GM12878 (cell line): ENCODE measurements around the gene CTIF. TPM values are rescaled to one million over a fixed set of nuclear protein-coding genes. Genes with fewer than 3 reads are reported as not detected.

Experiments
- ATAC-seq: fragments of 200-7000 bp; cut with Tn5 transposase; 3 replicates; pipeline ENCODE4 v1.9.1; 2020; ENCODE audit warnings: mild to moderate bottlenecking, moderate library complexity
- BruUV-seq: library from RNA; stranded (reverse); fragments of 400-500 nt; replicated peaks from 2 replicates; lab custom pipeline; 2021; lab: Mats Ljungman, UMichigan
- CTCF ChIA-PET: fragments of 300-600 bp; sonication (Branson Sonifier 250); formaldehyde crosslinking; extraction: SDS; loops from one replicate; lab custom pipeline; 2021; ENCODE audit warnings: inconsistent platforms; lab: Yijun Ruan, JAX
- POLR2A ChIA-PET: fragments of 350-600 bp; formaldehyde crosslinking; extraction: SDS; loops from one replicate; lab custom pipeline; 2021; ENCODE audit warnings: inconsistent platforms; lab: Charles Lee
- RAD21 ChIA-PET: fragments of 300-600 bp; sonication (Branson Sonifier 250); formaldehyde crosslinking; loops from one replicate; lab custom pipeline; 2023; ENCODE audit warnings: antibody characterized with exemption; ENCODE audit not compliant: unreplicated experiment; lab: Charles Lee
- SMC1A ChIA-PET: fragments of 300-600 bp; sonication (Branson Sonifier 250); formaldehyde crosslinking; loops from one replicate; lab custom pipeline; 2023; ENCODE audit not compliant: unreplicated experiment, uncharacterized antibody; lab: Charles Lee
- DNase-seq: peaks from one replicate; pipeline ENCODE4 v3.0.0-alpha.2; 2011; ENCODE audit warnings: low read depth, low spot score
- FAIRE-seq: peaks from 3 replicates; lab custom pipeline; 2011; peaks lifted over from hg19 to GRCh38; lab: Jason Lieb, UNC
- H2AFZ ChIP-seq: 2 replicates; pipeline ENCODE4 v1.6.0; 2011; ENCODE audit warnings: low read depth, low read length, control low read depth; ENCODE audit not compliant: control insufficient read depth
- H3K27ac ChIP-seq: 2 replicates; pipeline ENCODE4 v1.5.1; 2011; ENCODE audit warnings: control low read depth; ENCODE audit not compliant: control insufficient read depth, insufficient read depth
- H3K27me3 ChIP-seq, 2 experiments: replicated peaks in 1 of 2; 2 replicates each; pipeline versions ENCODE4 v1.6.0 to v1.6.1; 2011; ENCODE audit warnings: low read length in 1 of 2; ENCODE audit not compliant: control insufficient read depth in 2 of 2, insufficient read depth in 2 of 2
- H3K36me3 ChIP-seq, 2 experiments: 2 replicates each; pipeline ENCODE4 v1.5.1; 2011; ENCODE audit warnings: low read length in 1 of 2; ENCODE audit not compliant: control insufficient read depth in 2 of 2, insufficient read depth in 2 of 2
- H3K4me1 ChIP-seq: 2 replicates; pipeline ENCODE4 v1.6.1; 2011; ENCODE audit warnings: mild to moderate bottlenecking, low read length, moderate library complexity, mixed read lengths; ENCODE audit not compliant: control insufficient read depth, insufficient read depth
- H3K4me2 ChIP-seq: 2 replicates; pipeline ENCODE4 v1.6.0; 2011; ENCODE audit warnings: control low read depth; ENCODE audit not compliant: control insufficient read depth, insufficient read depth
- H3K4me3 ChIP-seq: fragments of 200-600 bp; sonication (generic); 2 replicates; pipeline ENCODE4 v1.5.1; 2016
- H3K79me2 ChIP-seq: 2 replicates; pipeline ENCODE4 v1.6.0; 2011; ENCODE audit warnings: low read length; ENCODE audit not compliant: control insufficient read depth, insufficient read depth
- H3K9ac ChIP-seq: 2 replicates; pipeline ENCODE4 v1.8.0; 2011; ENCODE audit warnings: low read length, control low read depth, mixed read lengths; ENCODE audit not compliant: control insufficient read depth, insufficient read depth
- H3K9me3 ChIP-seq: replicated peaks from 3 replicates; pipeline ENCODE4 v1.5.1; 2011; ENCODE audit warnings: mild to moderate bottlenecking, low read length; ENCODE audit not compliant: control insufficient read depth, insufficient read depth
- H4K20me1 ChIP-seq: 2 replicates; pipeline ENCODE4 v1.6.0; 2011; ENCODE audit not compliant: control insufficient read depth, insufficient read depth
- ATF3 ChIP-seq: IDR thresholded peaks from 2 replicates; pipeline ENCODE4 v1.6.1; 2011; ENCODE audit warnings: low read depth, mild to moderate bottlenecking, low read length, moderate library complexity, borderline replicate concordance; ENCODE audit errors: extremely low read depth
- E2F4 ChIP-seq: IDR thresholded peaks from 2 replicates; pipeline ENCODE4 v1.6.1; 2012; ENCODE audit warnings: low read depth, low read length, improper control_type of control experiment
- HDAC6 ChIP-seq: fragments of 200-600 bp; sonication (generic); IDR thresholded peaks from one replicate; pipeline ENCODE4 v1.8.0; 2017; ENCODE audit warnings: antibody characterized with exemption; ENCODE audit not compliant: unreplicated experiment
- MAX ChIP-seq: IDR thresholded peaks from 2 replicates; pipeline ENCODE4 v1.6.1; 2012; ENCODE audit warnings: low read depth, low read length, improper control_type of control experiment
- NKRF ChIP-seq: fragments of 450-650 bp; conservative IDR thresholded peaks from 2 replicates; pipeline ENCODE4 v1.6.1; 2017; ENCODE audit warnings: mild to moderate bottlenecking, moderate library complexity
- PAX8 ChIP-seq: fragments of 450-650 bp; IDR thresholded peaks from 2 replicates; pipeline ENCODE4 v1.6.1; 2017; ENCODE audit warnings: mild to moderate bottlenecking, moderate library complexity
- SMARCA5 ChIP-seq: fragments of 450-650 bp; IDR thresholded peaks from 2 replicates; pipeline ENCODE4 v1.6.1; 2017; ENCODE audit warnings: mild to moderate bottlenecking
- SRF ChIP-seq, 2 experiments: IDR thresholded peaks; 2 replicates each; pipeline ENCODE4 v1.6.1; 2011; ENCODE audit warnings: low read depth in 2 of 2, low read length in 2 of 2, mild to moderate bottlenecking in 1 of 2, moderate library complexity in 1 of 2
- USF2 ChIP-seq: IDR thresholded peaks from 2 replicates; pipeline ENCODE4 v1.6.1; 2011; ENCODE audit warnings: low read depth, low read length, improper control_type of control experiment, borderline replicate concordance
- WRNIP1 ChIP-seq: IDR thresholded peaks from 2 replicates; pipeline ENCODE4 v1.6.1; 2011; ENCODE audit warnings: low read depth, low read length, improper control_type of control experiment, borderline replicate concordance
- ZNF687 ChIP-seq: fragments of 450-650 bp; IDR thresholded peaks from 2 replicates; pipeline ENCODE4 v1.6.1; 2017; ENCODE audit warnings: mild to moderate bottlenecking, moderate library complexity
- WGBS: methylation state at CpG from one replicate; pipeline ENCODE4 v1.1.6; 2016; ENCODE audit warnings: low lambda C conversion rate; ENCODE audit not compliant: insufficient replicate concordance, insufficient coverage; ENCODE audit errors: missing lambda C conversion rate; 5-methylcytosine and 5-hydroxymethylcytosine counted together
- in situ Hi-C: fragments of 300-500 bp; cut with MboI; formaldehyde crosslinking; loops from 9 replicates; pipeline ENCODE4 v1.14.3; 2018; ENCODE audit warnings: mixed read lengths
- intact Hi-C: fragments of 100-400 bp; cut with micrococcal nuclease; formaldehyde crosslinking; loops from one replicate; pipeline ENCODE4 v1.14.2; 2022; ENCODE audit not compliant: unreplicated experiment
- polyA plus RNA-seq, 11 experiments: library from polyadenylated mRNA; depleted of rRNA in 4 of 11; unstranded in 6 of 11; stranded (reverse) in 5 of 11; fragments of >200 nt; fragmentation: Nextera tagmentation in 4 of 11; fragmentation: Illumina TruSeq in 1 of 11; extraction: Ambion mirVana in 4 of 11; extraction: Trizol in 1 of 11; gene quantifications; 1 replicate in 1 of 11; 2 replicates in 10 of 11; pipeline versions ENCODE4 v1.2.1 to v1.2.3, GENCODE V29; 2011 to 2016; ENCODE audit warnings: inconsistent platforms in 2 of 11, missing spikeins in 2 of 11, low read depth in 1 of 11
- total RNA-seq, 4 experiments: library from RNA; depleted of rRNA in 3 of 4; stranded (reverse); fragments of >200 nt in 3 of 4; fragmentation: Illumina TruSeq in 1 of 4; extraction: Trizol in 1 of 4; gene quantifications; 2 replicates each; pipeline versions ENCODE4 v1.2.1 to v1.2.3, GENCODE V29; 2013 to 2021

CTIF gene
- total and polyA plus RNA-seq, 10 of the 15 experiments (the other 5 are each of a cell fraction or from before 2014, with no cell fraction given) = 0.06 to 11.6 (median 2.5) TPM

- TF ChIP-seq NKRF = no peak
- TF ChIP-seq PAX8 = no peak
These were observed 288.7 kb downstream of the CTIF start (continued) for GRCh38 chr18:48827291-48828193.

- Histone ChIP-seq H3K4me2 (no peak overlapping the region), H3K9me3 (no peaks in the 10 kb centered on the region; the same call in 1 of the 3 replicates), H4K20me1 (no peaks in the 10 kb centered on the region), H3K9ac (no peak overlapping the region), H2AFZ (no peak overlapping the region; the same call in 1 of the 2 replicates), H3K27ac (no peak overlapping the region), H3K79me2 (peaks cover 6% of the 10 kb centered on the region), H3K36me3 (no peaks in the 10 kb centered on the region), H3K4me1 (peaks cover 22% of the 10 kb centered on the region), H3K4me3 (no peak overlapping the region), H3K27me3 (no peaks in the 10 kb centered on the region)
- WGBS = 76% methylated on average over 3 of the region's 3 CpGs
- DNase-seq = no peak
- in situ Hi-C loops (no loop called here), intact Hi-C loops (no loop called here)
- no TSS peak for BruUV-seq
- POLR2A ChIA-PET = interaction anchor here (1.1 to 1.6 kb wide), 2 partner anchors 16 to 27 kb away, joined by 4 read pairs; no protein-coding TSS in a partner anchor
- no peak for FAIRE-seq
- SMC1A ChIA-PET = interaction anchor here (0.7 to 9.9 kb wide), 8 partner anchors 17 to 334 kb away, joined by 3 to 129 read pairs (median 4); no protein-coding TSS in a partner anchor
- no peak for ATAC-seq
- RAD21 ChIA-PET = interaction anchor here (0.8 to 2.5 kb wide), 3 partner anchors 14 to 50 kb away, joined by 3 to 13 read pairs (median 9); no protein-coding TSS in a partner anchor
- CTCF ChIA-PET = interaction anchor here (0.7 to 3.0 kb wide), 5 partner anchors 18 to 51 kb away, joined by 3 to 10 read pairs (median 3); no protein-coding TSS in a partner anchor
- TF ChIP-seq USF2 = no peak
- no peak for TF ChIP-seq MAX
- no peak for TF ChIP-seq ATF3
- no peak for TF ChIP-seq HDAC6
- TF ChIP-seq SRF (IDR thresholded peaks at IDR 0.05; ENCODE audit: low read depth in 2 of 2, low read length in 2 of 2) = no peak
- TF ChIP-seq SMARCA5 = no peak
- no peak for TF ChIP-seq WRNIP1
- no peak for TF ChIP-seq ZNF687
- no peak for TF ChIP-seq E2F4
These were observed 289.3 kb downstream of the CTIF start for GRCh38 chr18:48828194-48828545.
